Stimulated activated CD8-positive, alpha-beta memory T cell treated with anti-CD3 and anti-CD28 coated beads, Interleukin-2, amount 100 ng/mL, for 48 hours (primary cell): ENCODE results near the gene CRIP2.

ENCODE experiments used
- DNase-seq, 2 donors: peaks; one replicate each; pipeline ENCODE4 v3.0.0-alpha.2; 2020; ENCODE audit warnings: low read depth in 2 of 2

CRIP2 gene

GRCh38 chr14:105474483-105475268 is at the start of gene CRIP2:
CRIP2 (plus strand) TSS chr14:105474821; CDS start chr14:105474863, 42 bp downstream.
- DNase-seq = no peak

GRCh38 chr14:105424861-105425260 is 49.8 kb upstream of the CRIP2 start:
- DNase-seq = no peak

GRCh38 chr14:105425823-105426247 is 48.8 kb upstream of the CRIP2 start:
- no peak for DNase-seq

GRCh38 chr14:105426416-105427130 is 48.0 kb upstream of the CRIP2 start:
- DNase-seq = no peak

- DNase-seq = no peak
Measured at GRCh38 chr14:105427412-105427811, 47.2 kb upstream of the CRIP2 start.

GRCh38 chr14:105427936-105428485 is 46.6 kb upstream of the CRIP2 start:
- DNase-seq = no peak

GRCh38 chr14:105430042-105430441 is 44.6 kb upstream of the CRIP2 start:
- DNase-seq = no peak

- DNase-seq = no peak
Measured at GRCh38 chr14:105430565-105430964, 44.1 kb upstream of the CRIP2 start.

GRCh38 chr14:105431256-105431655 is 43.4 kb upstream of the CRIP2 start:
- no peak for DNase-seq

- DNase-seq = no peak
Measured at GRCh38 chr14:105432657-105433056, 42.0 kb upstream of the CRIP2 start.

- no peak for DNase-seq
Measured at GRCh38 chr14:105433161-105433605, 41.4 kb upstream of the CRIP2 start.

GRCh38 chr14:105436402-105436801 is 38.2 kb upstream of the CRIP2 start:
- no peak for DNase-seq

- no peak for DNase-seq
Measured at GRCh38 chr14:105436891-105437722, 37.5 kb upstream of the CRIP2 start.

GRCh38 chr14:105437723-105438500 is 36.7 kb upstream of the CRIP2 start:
- no peak for DNase-seq

GRCh38 chr14:105439179-105439578 is 35.4 kb upstream of the CRIP2 start:
- no peak for DNase-seq

GRCh38 chr14:105439710-105440553 is 34.7 kb upstream of the CRIP2 start:
- DNase-seq = no peak

GRCh38 chr14:105440554-105440900 is 34.1 kb upstream of the CRIP2 start:
- DNase-seq = no peak

GRCh38 chr14:105440992-105441391 is 33.6 kb upstream of the CRIP2 start:
- no peak for DNase-seq

- no peak for DNase-seq
Measured at GRCh38 chr14:105442125-105442524, 32.5 kb upstream of the CRIP2 start.

- no peak for DNase-seq
Measured at GRCh38 chr14:105442834-105443233, 31.8 kb upstream of the CRIP2 start.
